GM19397 (cell line): Measurements from ENCODE around the gene CNGA3.

ENCODE experiments used
- ATAC-seq: cut with Tn5 transposase; IDR thresholded peaks from one replicate; pipeline ENCODE4 v1.9.1; 2021; ENCODE audit warnings: mild to moderate bottlenecking, moderate library complexity; ENCODE audit not compliant: unreplicated experiment

CNGA3 gene

DNA sequence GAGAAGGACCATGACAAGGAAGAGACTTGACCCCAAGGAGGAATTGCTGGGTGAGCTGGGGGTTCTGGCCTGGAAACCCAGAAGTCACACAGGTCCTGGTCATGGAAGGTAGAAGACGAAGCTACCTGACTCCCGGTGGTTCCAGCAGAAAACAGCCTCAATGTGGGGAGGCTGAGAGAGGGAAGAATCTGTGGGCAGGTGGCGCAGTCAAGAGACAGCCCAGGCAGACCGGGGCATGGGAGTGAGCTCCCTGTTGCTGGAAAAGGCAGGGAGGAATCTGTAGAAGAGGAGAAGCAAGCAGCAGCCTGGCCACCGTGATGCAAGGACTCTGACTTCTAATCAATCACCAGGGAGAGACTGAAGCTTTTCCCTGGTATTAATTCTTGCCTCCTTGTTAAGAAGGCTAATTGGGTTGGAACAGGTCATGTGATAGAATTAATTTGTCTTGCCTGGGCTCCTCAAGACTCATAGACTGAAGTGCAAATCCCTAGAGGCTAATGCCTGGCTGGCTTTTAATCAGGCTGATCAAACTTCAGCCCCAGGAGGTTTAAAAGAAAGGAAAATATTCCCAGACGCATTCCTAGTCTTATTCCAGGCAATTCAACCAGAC, 30.1 kb downstream of the CNGA3 start:
- ATAC-seq: no peak

- ATAC-seq: no peak
Observed at GRCh38 chr2:98376996-98377395, 30.7 kb downstream of the CNGA3 start.

GRCh38 chr2:98377544-98377943, 31.3 kb downstream of the CNGA3 start:
- ATAC-seq: no peak

- ATAC-seq: no peak
Observed at GRCh38 chr2:98378196-98378595, 31.9 kb downstream of the CNGA3 start.

DNA sequence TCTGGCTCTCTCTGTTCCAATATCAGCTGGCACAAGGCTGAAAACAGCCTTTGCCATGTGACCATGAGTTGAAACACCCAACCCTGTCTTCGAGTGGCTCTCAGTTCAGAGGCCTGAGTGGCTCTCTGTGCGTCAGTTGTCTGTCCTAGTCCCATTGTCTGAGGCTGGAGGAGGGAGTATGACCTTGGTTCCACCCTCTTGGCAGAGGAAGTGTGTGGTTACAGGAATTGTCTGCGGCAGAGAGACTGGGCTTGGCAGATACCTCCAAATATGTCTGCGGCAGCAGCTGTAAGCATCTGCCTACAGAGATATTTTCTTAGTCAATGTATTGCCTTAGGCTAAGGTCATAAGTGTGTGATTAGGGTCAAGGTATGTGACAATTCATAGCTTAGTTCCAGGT, 32.6 kb downstream of the CNGA3 start:
- no peak for ATAC-seq

DNA sequence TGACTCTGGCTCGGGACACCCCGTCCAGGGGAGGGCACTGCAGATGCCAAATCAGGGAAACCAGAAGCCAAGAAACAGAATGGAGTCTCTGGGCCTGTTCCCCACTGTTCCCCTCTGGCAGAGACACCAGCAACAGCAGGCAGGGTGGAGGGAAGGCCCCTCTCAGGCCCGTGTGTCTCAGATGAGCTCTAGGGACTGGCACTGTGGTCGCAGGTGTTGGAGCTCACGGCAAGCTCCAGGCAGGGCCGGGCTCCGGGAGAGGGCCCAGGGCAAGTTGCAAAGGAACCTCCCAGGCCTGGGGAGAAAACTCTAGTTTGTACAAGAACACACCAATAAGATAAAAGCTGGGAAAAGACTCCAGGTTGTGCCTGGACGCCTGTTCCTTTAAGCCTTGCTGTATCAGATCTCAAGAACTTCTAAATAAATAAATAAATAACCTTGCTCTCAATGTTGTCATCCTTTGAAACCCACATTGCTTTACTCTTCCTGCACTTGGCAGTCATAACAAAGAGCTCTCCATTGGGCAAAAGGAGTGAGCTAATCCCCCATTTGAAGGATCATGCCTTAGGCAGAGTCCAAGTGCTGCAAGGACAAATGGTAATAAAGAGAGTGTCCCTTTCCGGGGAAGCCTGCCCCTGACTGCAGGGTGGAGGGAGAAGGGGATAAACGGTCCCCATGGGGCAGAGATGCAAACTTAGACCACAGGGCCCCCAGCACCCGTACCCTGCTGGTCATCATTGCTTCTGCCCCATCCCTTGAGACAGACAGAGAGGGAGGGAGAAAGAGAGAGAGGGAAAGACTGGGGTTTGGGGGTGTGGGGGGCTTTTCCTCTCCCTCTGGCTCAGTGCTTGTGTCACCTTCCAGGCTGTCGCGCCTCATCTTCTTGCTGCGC, 33.3 kb downstream of the CNGA3 start:
- ATAC-seq: no peak

- ATAC-seq: no peak
Observed at GRCh38 chr2:98380203-98380535, 33.9 kb downstream of the CNGA3 start.

GRCh38 chr2:98381494-98381893, 35.2 kb downstream of the CNGA3 start:
- ATAC-seq: no peak

DNA sequence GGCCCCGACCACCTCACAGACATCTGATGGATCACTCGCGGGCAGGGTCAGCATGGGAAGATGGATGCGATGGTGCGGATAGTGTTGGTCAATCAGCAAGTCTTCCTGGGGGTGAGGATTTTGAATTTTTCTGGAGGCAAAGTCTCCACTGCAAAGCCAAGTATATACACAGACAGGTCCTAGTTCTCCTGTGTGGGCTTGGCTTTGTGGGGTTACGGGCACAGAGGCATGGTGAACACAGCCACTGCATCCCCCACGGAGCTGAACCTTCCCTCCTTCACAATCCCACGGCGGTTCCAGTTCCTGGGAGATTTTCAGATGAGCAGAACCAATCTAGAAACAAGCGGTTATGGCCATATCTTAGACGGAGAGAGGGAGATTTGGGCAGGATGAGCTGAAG, 35.8 kb downstream of the CNGA3 start:
- ATAC-seq: no peak

DNA sequence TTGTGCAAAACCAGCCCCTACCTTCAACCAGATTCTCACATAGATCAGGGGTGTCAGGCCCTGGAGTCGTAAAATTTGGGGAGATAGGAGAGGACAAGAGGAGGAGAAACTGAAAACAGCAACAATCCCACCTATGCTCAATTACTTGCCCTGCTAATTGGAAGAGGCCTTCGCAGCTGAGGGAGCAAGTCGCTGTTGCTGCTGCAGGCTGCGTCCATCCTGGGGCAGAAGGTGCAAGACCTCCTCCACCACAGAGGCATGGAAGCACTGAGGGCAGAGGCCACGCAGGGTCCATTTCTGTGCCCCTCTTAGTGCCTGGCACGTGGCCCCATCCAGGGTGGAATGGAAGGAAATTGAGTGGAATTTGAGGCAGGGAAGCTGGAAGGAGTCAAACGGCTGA, 36.5 kb downstream of the CNGA3 start:
- no peak for ATAC-seq

- ATAC-seq: no peak
Observed at GRCh38 chr2:98383166-98383565, 36.9 kb downstream of the CNGA3 start.

DNA sequence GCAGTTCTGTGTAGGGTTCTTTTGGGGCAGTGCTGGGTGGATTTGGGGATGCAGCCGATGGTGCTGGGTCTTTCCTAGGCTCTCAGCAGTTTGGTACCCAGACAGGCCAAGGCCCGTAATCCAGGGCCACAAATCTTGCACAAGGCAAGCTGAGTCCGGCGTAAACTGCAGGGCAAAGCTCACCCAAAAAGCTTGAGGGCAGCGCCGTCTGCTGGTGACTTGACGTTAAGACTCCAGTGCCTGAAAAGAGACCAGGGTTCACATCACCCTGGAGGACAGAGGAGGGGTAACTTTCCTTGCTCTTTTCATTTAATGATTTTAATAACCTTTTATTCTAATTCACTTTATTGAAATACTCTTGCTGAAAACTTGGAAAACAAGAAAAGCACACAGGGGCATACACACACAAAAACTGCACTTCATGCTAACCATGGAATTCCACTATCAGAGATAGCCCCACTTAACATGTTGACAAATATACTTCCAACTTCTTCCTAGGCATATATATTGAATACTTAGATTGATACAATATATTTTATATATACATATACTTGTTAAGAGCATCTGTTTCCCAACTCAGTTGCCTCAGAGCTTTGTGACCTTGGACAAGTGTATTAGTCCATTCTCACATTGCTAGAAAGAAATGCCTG, 38.9 kb downstream of the CNGA3 start:
- ATAC-seq: peak; percentile 66

DNA sequence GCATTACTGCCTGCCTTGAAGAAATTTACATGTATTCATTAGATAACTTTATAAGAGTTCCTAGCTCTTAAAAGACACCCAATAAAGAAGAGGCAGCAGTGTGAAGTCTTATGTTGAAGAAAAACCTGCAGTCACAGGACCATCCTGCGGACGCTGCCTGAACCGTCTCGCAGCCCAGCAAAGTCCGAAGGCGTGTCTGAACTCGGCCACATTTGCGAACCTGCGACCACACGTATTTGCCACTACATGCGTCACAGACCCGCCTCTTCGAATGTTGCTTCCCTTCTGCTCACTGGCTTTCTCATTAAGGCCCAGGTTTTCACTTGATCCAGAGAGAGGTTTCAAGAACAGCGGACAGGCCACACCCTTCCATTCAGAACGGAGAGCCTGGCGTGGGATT, 41.2 kb downstream of the CNGA3 start:
- ATAC-seq: no peak

GRCh38 chr2:98388081-98388480, 41.8 kb downstream of the CNGA3 start:
- no peak for ATAC-seq

GRCh38 chr2:98388601-98389250, 42.5 kb downstream of the CNGA3 start:
- ATAC-seq: no peak

- ATAC-seq: no peak
Observed at GRCh38 chr2:98389251-98389605, 43.0 kb downstream of the CNGA3 start.

DNA sequence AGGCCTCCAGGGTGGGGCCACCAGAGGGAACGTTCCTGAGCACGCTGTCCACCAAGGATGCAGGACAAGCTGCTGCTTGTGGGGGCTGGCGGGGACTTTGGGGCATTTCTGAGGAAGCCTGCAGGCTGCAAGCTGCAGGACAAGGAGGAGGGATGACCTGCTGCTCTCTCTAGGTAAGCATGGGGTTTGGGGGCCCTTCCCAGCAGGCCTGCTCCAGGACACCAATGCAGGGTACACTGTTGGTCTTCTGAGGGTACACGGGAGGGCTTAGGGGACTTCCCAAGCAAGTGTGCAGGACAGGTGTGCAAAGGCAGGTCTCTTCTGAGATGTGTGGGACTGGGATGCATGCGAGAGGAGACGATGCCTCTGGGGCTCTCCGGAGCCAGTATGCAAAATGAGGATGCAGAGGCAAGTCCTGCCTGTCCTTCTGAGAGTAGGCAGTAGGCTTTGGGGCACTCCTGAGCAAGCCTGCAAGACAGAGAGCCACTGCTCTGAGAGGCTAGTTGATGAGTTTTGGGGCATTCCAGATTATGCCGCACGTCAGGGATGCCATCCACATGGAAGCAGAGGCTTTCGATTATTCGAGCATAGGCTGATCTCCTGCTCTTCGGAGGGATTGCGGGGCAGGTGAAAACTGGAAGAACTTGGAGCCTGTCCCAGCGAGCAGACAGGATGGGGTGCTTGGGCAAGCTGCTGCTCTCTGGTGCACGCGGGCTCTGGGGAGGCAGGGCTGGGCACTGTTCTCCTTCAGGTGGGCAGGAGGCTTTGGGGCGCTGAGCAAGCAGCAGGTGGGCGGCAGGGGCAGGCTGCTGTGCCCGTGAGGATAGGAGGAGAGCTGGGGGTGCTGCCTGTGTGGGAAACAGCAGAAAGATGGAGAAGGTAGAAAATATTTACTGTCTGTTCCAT, 44.6 kb downstream of the CNGA3 start:
- no peak for ATAC-seq

DNA sequence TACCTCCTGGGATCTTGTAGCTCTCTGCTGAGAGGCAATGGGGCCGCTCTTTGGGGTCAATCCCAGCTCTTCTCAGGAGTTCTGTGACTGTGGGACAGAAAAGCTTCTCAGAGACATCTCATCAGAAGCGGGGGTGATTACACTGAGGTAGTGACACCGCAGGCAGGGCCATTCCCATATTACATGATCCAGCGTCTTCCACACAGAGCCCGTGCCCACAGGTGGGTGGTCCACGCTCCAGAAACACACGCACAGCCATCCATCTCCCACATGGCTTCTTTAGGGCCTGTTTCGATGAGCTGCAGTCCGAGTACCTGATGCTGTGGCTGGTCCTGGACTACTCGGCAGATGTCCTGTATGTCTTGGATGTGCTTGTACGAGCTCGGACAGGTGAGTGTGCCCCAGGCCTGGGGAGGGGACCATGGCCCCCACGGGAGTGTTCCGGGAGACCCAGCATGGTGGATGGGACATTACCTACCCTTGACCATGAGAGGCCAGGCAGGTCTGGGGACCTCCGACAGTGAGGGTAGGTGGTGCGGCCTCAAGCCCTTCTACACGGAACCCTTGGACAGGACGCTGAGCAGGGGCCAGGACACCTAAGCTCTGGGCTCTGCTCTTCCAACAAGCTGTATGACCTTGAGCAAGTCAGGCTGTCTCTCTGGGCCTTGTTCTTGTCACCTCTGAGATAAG, 45.5 kb downstream of the CNGA3 start:
- ATAC-seq: no peak

- ATAC-seq: no peak
Observed at GRCh38 chr2:98393354-98393753, 47.1 kb downstream of the CNGA3 start.

GRCh38 chr2:98394595-98395153, 48.4 kb downstream of the CNGA3 start:
- ATAC-seq: no peak
